Muscle of back (tissue), 11 donors: ENCODE results near the gene ZNF141. TPM values are rescaled to one million over a fixed set of nuclear protein-coding genes. Genes with fewer than 3 reads are reported as not detected.
"Not testable (repeated sequence)": the region's sequence is repeated elsewhere in the genome, so short reads cannot be mapped to it uniquely, and the experiment has no call there.

Source experiments
- DNase-seq, 3 donors: peaks; one replicate each; pipeline versions ENCODE4 v3.0.0 to v3.0.0-alpha.2; 2013
- polyA plus RNA-seq, 10 donors: library from polyadenylated mRNA; unstranded; fragments of 120-200 nt; gene quantifications; one replicate each; pipeline ENCODE4 v1.2.1, GENCODE V29; 2013; ENCODE audit not compliant: insufficient read length in 10 of 10

ZNF141 gene
- polyA plus RNA-seq, 10 donors, result 10.1 to 20.7 (median 14.0) TPM

DNA sequence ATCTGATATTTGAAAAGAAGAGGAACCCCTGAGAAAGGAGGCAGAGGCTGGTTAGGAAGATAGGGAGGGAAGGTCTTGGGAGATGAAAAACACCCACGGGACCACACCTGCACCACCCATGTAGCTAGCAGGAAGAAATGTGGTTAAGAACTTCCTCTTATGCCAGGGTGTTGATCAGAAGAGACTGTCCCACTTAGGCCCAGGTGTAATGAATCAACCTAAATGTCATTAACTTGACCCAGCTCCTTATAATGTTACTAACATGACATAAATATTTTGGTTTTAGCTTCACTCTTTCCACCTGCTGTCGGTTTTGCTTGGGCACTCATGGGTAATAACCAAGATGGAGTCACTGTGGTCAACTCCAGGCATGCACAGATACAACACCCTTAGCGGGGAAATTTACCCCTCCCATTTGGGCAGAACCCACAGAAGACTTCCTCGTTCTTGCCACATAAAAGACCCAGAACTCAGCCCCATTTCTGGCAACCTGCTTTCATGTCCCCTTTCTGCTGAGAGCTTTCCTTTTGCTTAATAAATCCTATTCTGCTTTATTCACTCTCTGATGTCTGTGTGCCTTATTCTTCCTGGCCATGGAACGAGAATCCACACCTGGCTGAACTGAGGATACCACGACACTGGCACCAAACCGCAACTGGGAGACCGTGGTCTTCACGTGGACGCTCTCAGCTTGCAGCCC lies 46.8 kb downstream of the ZNF141 start:
- no peak for DNase-seq

- DNase-seq, result no peak
These were observed 48.5 kb downstream of the ZNF141 start for GRCh38 chr4:385934-386707.

GRCh38 chr4:386708-387105 lies 49.1 kb downstream of the ZNF141 start:
- DNase-seq, result peak in 1 of 3 donors; percentile 15

DNA sequence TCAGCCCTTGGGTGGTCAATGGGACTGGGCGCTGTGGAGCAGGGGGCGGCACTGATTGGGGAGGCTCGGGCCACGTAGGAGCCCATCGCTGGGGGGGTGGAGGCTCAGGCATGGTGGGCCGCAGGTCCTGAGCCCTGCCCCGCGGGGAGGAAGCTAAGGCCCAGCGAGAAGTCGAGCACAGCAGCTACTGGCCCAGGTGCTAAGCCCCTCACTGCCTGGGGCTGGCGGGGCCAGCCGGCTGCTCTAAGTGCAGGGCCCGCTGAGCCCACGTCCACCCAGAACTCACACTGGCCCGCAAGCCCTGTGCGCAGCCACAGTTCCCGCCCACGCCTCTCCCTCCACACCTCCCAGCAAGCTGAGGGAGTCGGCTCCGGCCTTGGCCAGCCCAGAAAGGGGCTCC lies 66.4 kb downstream of the ZNF141 start:
- DNase-seq, result no peak

DNA sequence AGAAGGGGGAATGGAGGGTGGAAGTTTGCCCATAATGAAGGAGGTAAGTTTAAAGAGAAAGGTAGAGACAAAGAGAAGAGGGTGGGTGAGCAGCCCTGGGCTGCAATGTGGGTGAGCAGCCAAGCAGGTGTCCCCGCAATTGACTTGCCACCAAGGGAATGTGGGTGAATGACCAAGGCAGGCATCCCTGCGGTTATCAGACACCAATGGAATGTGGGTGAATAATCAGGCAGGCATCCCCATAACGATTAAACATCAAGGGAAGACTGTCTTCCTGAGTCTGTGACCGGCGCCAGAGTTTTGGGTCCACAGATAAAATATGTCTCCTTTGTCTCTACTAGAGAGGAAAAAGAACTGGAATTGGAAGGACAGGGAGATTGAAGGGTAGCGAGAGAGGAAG lies 70.7 kb downstream of the ZNF141 start:
- DNase-seq, result not testable (repeated sequence)

DNA sequence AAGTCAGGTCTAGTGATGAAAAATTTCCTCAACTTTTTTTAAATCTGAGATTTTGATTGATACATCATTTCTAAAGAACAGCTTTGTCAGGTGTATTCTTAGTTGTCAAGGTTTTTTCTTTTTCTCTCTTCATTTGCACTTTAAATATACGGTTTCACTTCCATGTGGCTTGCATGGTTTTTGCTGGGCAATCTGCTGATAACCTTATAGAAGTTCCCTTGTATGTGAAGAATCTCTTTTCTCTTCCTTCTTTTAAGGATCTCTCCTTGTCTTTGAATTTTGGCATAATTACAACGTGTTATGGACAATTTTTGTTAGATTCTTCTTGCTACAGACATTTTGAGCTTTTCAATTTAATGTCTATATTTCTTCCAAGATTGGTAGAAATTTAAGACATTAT lies 85.0 kb downstream of the ZNF141 start:
- no peak for DNase-seq

Other genes starting within 250 kb of the ZNF141 start
- gene ZNF718, start 213.3 kb upstream of the ZNF141 start, polyA plus RNA-seq, result 10 to 100 TPM in 1 of 10 donors, 1 to 10 TPM in 9; 3.5 to 12.7 (median 8.3) TPM
- gene ZNF732, start 32.3 kb upstream of the ZNF141 start, polyA plus RNA-seq, result 1 to 10 TPM in 7 of 10 donors, under 1 TPM in 3; 0.58 to 1.6 (median 1.2) TPM
- gene ZNF721, start 161.3 kb downstream of the ZNF141 start, polyA plus RNA-seq, result 10 to 100 TPM; 16.5 to 26.8 (median 22.2) TPM
- 10 to 100 TPM; 21.6 to 54.6 (median 31.9) TPM for gene PIGG, start 161.4 kb downstream of the ZNF141 start, polyA plus RNA-seq
- gene TMEM271, start 238.5 kb downstream of the ZNF141 start, polyA plus RNA-seq, result under 1 TPM in 2 of 10 donors, not detected in 8; 0.18 to 0.29 TPM